ENCODE results near the gene PUSL1.

PUSL1 gene

GRCh38 chr1:1302951-1303509 is 5.4 kb upstream of the PUSL1 start:
- TF ChIP-seq POLR2AphosphoS5 (IDR thresholded peaks at IDR 0.05; ENCODE audit: low read depth, low read length) (no peak), FOXP2 (optimal IDR thresholded peaks at IDR 0.05; ENCODE audit: borderline replicate concordance, extremely low read depth, extremely low read length, insufficient read depth) (no peak), SIN3A (IDR thresholded peaks at IDR 0.05; ENCODE audit: borderline replicate concordance, insufficient read depth, low read length) (no peak), REST (IDR thresholded peaks at IDR 0.05; ENCODE audit: insufficient read depth in 1 of 2, low read depth in 2 of 2, low read length in 2 of 2) (no peak), TAF1 (IDR thresholded peaks at IDR 0.05; ENCODE audit: borderline replicate concordance, insufficient read depth, low read length) (no peak)

GRCh38 chr1:1303736-1304135 is 4.7 kb upstream of the PUSL1 start:
- TF ChIP-seq SIN3A (IDR thresholded peaks at IDR 0.05; ENCODE audit: borderline replicate concordance, insufficient read depth, low read length) (no peak), FOXP2 (optimal IDR thresholded peaks at IDR 0.05; ENCODE audit: borderline replicate concordance, extremely low read depth, extremely low read length, insufficient read depth) (no peak), REST (IDR thresholded peaks at IDR 0.05; ENCODE audit: insufficient read depth in 1 of 2, low read depth in 2 of 2, low read length in 2 of 2) (no peak), TAF1 (IDR thresholded peaks at IDR 0.05; ENCODE audit: borderline replicate concordance, insufficient read depth, low read length) (no peak), POLR2AphosphoS5 (IDR thresholded peaks at IDR 0.05; ENCODE audit: low read depth, low read length) (no peak)

- TF ChIP-seq TAF1 (IDR thresholded peaks at IDR 0.05; ENCODE audit: borderline replicate concordance, insufficient read depth, low read length) (no peak), REST (IDR thresholded peaks at IDR 0.05; ENCODE audit: insufficient read depth in 1 of 2, low read depth in 2 of 2, low read length in 2 of 2) (no peak), FOXP2 (optimal IDR thresholded peaks at IDR 0.05; ENCODE audit: borderline replicate concordance, extremely low read depth, extremely low read length, insufficient read depth) (no peak), SIN3A (IDR thresholded peaks at IDR 0.05; ENCODE audit: borderline replicate concordance, insufficient read depth, low read length) (no peak), POLR2AphosphoS5 (IDR thresholded peaks at IDR 0.05; ENCODE audit: low read depth, low read length) (no peak)
Observed at GRCh38 chr1:1304331-1305299, 3.8 kb upstream of the PUSL1 start.

GRCh38 chr1:1305300-1306069 is 2.9 kb upstream of the PUSL1 start:
- no peak for TF ChIP-seq TAF1 (IDR thresholded peaks at IDR 0.05; ENCODE audit: borderline replicate concordance, insufficient read depth, low read length)
- TF ChIP-seq POLR2AphosphoS5 (IDR thresholded peaks at IDR 0.05; ENCODE audit: low read depth, low read length): no peak
- no peak for TF ChIP-seq REST (IDR thresholded peaks at IDR 0.05; ENCODE audit: insufficient read depth in 1 of 2, low read depth in 2 of 2, low read length in 2 of 2)
- TF ChIP-seq SIN3A (IDR thresholded peaks at IDR 0.05; ENCODE audit: borderline replicate concordance, insufficient read depth, low read length): no peak
- TF ChIP-seq FOXP2 (optimal IDR thresholded peaks at IDR 0.05; ENCODE audit: borderline replicate concordance, extremely low read depth, extremely low read length, insufficient read depth): no peak
